GM18511 (cell line): Measurements from ENCODE around the gene TKFC.

Source experiments
- ATAC-seq: cut with Tn5 transposase; IDR thresholded peaks from one replicate; pipeline ENCODE4 v1.9.1; 2021; ENCODE audit warnings: mild to moderate bottlenecking, moderate library complexity; ENCODE audit not compliant: unreplicated experiment

TKFC gene

DNA sequence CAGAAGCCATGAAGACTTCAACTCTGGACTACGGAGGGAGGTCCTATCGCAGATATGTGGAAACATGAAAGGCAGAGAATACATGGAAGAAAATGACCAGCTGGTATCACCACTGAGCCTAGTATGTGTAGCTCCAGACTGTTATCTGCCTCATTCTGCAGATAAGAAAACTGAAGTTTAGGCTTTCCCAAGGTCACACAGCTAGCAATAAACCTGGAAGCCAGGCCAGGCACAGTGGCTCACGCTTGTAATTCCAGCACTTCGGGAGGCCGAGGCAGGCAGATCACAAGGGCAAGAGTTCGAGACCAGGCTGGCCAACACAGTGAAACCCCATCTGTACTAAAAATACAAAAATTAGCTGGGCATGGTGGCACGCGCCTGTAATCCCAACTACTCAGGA lies 22.3 kb upstream of the TKFC start:
- ATAC-seq, result no peak

DNA sequence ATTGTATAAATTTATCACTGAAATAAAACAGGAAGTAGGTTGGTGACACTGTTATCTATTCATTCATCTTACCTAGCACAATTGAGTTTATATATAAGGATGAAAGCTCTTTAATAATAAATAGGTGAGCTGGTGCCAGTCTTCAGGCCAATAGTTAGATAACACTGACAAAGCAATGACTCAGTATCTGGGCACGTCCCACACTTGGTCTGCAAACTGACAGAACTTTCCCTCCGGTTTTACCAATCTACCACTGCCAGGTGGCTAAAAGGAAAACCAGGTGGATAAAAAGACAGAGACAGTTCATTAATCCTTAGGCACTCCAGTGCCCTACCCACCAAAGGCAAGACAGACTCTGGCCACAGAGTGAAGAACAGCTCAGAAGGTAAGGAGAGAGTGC lies 17.8 kb upstream of the TKFC start:
- ATAC-seq, result no peak

DNA sequence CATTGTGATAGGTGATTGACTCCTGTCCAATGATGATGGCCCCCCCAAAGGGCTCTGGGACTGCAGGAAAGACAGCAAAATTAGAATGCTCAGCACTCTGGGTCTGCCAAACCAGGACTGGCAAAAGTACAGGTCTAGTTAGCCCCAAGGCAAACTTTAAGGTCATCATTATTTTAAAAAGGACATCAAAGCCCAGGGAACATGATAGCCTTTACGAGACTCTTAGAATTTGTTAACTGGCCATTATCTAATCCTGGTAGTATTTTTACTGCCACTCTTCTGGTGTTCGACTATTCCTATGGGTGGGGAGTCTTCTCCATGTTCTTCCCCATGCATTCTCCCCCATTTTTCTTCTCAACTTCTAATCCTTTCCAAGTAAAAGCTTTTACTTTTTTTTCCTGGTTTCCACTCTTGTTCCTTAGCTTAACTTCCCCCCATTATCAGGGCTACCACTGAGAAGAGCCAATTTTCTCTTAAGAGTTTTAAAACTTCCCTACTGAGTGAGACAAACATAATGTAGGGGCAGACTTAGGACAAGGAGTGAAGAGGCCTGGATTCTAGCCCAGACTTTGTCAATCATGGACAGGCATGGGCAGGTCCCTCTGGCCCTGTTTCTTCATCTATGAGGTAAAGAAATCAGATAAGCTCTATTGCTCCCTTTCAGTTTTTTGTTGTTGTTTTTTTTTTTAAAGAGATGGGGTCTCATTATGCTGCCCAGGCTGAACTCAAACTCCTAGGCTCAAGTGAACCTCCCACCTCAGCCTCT lies 7.2 kb upstream of the TKFC start:
- no peak for ATAC-seq

DNA sequence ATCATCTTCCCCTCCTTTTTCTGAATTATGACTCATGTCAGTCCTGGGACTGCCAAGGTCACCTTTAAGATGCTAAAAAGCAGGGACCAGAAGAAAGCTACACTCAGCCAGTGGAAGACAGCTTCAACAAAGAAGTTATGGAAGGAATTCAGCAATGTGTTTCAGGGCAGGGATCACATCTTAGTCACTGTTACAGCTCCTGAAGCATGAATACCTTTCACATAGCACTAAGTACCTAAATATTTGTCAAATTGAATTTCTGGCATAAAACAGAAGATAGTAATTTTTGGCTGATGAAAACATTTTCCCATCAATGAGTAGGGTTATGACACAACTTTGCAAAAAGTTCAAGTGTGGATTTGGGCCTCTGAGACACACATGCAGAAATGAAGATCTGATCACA lies 5.4 kb upstream of the TKFC start:
- ATAC-seq, result no peak

DNA sequence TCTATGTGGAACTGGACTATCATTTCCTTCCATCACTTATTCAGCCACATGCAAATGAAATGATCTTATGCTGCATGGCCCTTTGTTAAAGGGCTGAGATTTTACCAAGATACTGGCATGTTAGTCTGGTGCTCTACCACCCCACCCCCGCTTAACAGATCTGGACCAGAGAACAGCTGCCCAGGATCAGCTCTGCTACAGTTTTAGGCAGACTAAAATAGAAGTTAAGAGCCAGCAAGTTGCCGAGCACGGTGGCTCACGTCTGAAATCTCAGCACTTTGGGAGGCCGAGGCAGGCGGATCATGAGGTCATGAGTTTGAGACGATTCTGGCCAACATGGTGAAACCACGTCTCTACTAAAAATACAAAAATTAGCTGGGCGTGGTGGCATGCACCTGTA lies 4.7 kb upstream of the TKFC start:
- no peak for ATAC-seq

DNA sequence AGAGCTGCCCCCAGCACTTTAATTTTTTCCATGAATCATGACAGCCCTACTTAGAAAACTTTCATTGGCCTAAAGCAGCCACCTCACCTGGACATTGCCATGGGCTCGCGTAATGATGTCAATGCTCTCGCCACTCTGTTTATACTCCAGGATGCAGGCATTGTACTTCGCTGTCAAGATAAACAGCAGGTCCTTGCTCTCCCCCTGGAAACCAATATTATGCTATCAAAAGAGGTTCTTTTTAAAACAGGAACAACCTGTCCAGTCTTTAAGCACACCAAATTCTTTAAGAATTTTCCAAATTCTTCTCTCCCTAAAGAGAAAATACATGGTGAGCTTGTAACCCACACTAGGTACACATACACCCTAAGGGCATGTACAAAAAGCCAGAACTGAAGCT lies 3.2 kb upstream of the TKFC start:
- no peak for ATAC-seq

DNA sequence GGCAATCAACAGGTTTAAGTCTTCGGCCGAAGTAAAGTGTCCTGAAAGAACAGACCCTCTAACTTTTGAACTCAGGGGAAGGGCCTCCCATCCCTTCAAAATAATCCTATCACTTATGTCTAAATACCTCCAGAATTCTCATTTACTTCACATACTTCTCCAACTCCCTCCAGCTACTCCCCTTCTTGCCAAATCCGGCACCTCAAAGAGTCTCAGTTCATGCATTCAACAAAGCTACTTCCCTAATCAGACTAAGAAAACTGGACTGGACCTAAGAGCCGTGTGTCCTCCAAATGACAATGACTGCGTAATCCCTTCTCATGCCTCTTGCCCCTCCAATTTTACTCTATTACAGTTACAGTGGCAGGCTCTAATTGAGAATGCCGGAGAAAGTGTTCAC lies 1.4 kb upstream of the TKFC start:
- ATAC-seq, result no peak

DNA sequence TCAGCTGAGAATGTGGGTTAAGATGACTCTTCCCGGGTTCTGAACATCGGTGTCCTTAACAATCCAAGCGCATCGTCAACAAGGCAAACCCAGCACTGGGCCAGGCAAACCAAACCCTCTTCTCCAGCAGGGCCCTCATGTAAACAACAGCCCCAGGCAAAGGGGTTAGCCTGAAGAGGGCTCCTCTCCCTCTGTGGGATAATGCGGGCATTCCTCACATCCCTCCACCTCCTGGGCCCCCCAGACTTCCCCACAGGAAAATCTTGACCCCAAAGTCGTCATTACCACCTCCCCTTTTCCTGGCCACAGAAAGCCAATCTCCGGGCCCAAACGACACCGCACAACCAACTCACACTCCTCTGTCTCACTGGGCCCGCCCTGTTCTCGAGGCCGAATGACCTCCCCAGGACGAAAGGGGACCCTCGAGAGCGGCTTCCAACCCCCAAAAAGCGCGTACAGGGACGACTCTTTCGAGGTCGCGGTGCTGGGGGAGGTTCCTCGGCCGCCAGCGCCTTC lies 689 bp upstream of the TKFC start:
- no peak for ATAC-seq

DNA sequence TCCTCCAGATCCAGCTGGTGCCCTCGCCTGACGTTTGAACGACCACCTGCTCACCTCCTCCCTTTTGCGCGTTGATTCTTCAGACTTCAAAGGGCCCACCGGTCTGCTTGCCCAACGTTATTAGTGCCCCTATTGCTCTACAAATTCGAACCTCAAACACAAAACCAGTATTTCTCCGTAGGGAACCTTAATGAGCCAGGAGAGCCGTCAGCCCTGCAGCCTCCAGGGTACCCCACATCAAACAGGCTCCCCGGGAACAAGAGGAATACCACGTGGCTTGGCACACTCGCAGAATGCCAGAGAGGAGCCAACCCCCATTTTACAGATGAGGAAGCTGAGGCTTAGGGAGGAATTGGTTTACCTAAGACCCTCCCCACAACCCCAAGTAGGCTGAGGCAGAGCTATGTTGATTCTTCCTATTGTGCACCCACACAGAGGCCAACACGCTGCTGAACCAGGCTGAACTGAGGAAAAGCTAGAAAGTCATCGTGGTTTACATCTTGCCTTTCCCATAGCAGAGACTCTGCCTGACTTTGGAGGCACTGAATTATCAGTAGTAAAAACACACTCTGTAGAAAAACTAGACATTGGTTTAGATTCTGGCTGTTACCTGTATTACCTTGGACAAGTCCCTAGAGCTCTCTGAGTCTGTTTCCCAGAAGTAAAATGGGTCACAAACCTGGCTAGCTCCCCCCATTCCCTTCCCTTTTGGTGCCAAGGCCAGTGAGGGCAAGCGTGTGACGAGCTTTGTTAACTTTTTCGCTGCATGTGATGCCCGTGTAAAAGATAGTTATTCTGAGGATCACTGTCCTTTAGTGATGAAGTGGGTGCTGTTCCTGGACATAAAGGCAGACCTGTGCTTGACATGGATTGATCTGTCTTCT lies 764 bp downstream of the TKFC start:
- ATAC-seq, result peak; percentile 16

DNA sequence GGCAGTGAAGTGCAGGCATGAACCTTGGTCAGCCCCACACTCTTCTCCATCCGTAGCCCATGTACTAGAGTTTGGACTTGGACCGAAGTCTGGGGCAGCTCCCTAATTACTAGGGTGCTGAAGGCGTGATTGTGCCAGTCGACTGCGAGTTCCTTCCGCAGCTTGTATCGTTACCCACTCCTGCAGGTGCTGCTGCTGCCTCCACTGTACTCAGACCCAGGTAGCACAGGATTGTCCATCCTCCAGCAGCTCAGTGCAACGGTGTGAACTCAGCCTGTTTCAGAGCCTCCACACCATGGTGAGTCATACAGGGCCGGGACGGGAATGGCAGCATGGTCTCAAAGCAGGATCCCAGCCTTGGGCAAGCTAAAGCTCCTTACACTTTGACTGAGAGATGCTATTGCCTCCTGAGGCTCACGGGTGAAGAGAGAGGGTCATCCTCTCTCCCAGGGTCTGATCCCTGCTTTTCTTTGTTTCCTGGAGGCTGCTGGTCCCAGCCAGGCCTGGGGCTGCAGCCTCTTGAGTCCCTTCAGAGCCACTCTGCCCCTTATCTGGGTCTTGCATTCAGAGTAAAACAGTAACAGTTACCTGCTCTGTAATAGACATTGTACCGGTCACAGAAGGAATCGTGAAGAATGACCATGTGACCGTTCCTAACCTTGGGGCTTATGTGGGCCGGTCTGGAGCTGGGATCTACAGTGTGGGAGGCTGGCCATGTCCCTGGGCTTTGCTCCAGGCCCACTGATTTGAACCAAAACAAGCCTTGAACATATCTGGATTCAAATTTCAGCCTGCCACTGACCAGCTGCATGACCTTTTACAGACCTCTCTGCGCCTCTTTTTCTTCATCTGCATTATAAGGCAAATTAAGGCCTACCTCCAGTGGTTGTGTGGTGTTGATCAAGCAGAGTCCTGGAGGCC lies 1.7 kb downstream of the TKFC start:
- ATAC-seq, result no peak

DNA sequence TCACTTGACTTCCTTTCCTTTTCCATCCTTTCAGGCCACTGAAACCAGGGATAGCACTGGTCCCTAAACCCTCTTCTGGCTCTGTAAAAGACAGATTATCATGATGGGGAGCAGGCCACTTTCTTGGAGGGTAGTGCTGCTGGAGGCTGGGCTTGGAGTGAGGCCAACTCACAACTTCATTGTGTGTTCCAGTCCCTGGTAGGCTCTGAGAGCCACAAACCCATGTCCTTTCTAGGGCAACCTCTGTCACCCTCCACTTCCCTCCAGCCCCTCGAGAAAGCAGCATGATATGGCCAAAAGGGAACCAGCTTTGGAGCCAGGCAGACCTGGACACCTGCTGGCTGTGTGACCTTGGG lies 2.3 kb downstream of the TKFC start:
- ATAC-seq, result no peak

DNA sequence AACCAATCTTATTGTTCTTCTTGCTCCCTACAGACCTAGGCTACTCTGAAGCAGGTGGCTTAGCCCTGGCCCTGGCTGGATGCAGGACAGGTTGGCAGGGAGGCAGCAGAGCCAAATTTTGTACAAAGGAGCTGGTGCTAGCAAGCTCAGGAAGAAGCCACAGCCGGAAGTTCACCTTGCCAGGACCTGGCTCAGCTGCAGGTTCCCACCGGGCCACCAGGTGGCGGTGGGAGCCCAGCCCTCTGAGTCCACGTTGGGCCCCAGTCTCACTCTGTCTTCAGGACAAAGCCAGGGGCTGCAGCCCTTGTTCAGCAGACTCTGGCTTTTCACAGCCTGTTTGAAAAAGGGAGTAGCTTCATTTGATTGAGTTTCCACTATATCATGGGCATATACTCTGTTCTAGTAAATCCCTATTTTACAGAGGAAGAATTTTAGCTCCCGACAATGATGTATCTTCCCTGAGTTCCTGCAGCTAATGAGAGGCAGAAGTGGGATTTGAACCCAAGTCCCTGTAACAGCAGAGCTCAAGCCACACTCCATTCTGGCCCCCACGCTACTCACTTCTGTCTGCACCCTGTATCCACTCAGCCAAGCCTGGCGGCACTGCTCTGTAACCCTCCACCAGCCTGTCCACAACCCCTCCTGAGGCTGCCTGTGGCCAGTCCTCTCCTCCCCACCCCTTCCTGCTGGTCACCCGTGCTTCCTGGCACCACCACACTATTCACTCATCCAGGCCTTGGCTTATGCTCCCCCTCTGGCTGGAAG lies 3.3 kb downstream of the TKFC start:
- ATAC-seq, result peak; percentile 48

DNA sequence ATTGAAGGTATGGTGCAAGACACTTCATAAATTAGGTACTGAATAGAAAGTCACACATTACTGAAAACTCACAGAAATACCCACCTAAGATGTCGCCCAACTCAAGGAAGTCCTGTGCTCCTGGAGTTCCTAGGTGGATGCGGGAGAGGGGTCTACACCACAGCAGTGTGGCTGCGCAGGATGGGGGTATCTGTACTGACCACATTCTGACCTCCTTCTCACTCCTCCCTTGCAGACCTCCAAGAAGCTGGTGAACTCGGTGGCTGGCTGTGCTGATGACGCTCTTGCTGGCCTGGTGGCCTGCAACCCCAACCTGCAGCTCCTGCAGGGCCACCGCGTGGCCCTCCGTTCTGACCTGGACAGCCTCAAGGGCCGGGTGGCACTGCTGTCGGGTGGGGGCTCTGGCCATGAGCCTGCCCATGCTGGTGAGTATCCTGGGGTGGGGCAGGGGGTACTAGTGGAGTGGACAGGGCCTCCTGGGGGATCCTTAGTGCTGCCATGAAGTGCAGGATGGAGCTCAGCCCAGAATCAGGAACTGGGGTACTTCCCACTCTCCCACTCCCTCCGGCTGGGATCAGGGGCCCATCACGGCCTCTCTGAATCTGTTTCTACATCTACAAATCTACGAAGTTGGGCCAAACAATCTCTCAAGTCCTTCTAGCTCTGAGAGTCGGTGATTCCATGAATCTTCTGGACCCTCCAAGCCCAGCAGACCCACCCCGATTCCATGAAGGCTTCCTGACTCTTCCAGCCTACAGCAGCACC lies 4.9 kb downstream of the TKFC start:
- no peak for ATAC-seq

DNA sequence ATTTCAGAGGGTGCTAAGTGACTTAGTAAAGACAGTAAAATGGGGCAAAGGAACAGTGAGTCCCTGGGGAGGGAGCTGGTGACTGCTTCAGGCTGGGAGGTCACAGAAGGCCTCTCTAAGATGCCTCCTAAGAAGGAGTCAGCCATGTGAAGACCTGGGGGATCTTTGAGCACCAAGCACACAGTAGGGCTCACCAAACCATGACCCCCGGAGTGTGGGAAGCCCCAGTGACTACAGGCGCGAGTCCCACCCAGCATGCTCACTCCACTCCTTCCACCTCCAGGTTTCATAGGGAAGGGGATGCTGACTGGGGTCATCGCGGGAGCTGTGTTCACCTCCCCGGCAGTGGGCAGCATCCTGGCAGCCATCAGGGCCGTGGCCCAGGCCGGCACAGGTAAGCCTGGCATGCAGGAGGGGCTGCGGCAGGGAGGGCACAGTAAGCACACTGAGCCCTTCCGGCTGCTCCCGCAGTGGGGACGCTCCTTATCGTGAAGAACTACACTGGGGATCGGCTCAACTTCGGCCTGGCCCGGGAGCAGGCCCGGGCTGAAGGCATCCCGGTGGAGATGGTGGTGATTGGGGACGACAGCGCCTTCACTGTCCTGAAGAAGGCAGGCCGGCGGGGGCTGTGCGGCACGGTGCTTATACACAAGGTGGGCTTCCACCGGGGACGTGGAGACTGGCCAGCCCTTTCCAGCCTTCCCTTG lies 5.9 kb downstream of the TKFC start:
- ATAC-seq, result no peak

DNA sequence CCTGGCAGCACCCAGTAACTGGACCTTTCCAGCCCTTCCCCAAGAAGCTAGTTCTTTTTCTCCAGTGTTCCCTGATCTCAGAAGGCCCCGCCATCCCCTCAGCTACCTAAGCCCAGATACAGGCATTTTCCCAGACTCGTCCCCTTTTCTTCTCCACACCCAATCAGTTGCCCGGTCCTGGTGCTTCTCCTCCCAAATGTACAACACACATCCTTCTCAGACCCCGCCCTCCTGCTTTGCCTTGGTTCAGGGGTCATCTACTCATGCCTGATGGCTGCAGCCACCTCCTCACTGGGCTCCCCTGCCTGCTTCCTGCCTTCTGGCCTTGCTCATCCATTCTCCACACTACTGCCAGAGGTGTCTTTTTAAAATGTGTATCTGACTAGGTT lies 6.5 kb downstream of the TKFC start:
- no peak for ATAC-seq

DNA sequence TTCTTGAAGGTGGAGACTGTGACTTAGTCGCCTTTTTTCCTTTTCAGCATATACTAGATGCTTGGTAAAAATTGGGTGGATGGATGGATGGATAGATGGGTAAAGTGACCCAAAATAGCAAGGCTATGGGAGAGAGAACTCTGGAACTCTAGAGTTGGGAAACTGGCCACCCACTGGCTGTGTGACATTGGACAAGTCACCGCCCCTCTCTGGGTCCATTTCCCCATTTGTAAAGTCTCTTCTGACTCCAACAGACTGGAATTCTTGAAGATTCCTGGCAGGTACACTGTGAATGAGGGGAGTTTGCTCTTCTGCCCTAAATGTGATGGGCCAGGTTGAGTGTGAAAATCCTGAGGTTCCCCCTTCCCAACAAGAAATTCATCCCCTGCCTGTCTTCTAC lies 8.0 kb downstream of the TKFC start:
- ATAC-seq, result no peak

DNA sequence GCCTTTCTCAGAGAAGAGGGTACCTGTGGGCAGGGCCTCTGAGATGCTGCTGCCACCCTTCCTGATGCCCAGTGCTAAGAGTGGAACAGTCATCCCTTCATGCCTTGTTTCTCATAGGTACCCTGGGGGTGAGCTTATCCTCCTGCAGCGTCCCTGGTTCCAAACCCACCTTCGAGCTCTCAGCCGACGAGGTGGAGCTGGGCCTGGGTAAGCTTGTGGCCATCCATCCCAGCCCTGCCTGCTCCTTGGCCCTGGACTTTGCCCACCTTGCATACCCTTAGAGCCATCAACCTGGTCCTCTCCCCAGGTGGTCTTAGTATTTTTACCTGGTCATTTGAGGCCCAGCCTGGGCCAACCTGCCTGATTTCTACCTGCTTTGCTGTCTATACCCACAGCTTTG lies 8.7 kb downstream of the TKFC start:
- ATAC-seq, result no peak

DNA sequence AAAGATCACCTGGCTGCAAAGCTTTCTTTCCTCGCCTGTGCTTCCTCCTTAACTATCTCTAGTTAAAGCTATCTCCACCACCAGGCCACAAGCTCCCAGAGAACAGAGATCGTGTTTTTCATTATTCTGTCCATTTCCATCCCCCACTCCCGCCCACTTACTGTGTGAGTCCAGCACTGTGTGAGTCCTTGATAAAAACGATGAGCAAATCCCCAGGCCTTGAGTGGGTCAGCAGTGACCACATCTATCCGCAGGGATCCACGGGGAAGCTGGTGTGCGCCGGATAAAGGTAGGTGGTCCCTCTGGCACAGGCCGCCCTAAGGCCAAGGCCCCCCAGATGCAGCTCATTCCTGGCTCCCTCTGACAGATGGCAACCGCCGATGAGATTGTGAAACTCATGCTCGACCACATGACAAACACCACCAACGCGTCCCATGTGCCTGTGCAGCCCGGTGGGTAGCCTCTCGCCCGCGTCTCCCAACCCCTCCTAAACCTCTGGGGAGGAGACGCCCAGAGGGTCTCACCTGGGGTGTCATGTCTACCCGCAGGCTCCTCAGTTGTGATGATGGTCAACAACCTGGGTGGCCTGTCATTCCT lies 9.3 kb downstream of the TKFC start:
- no peak for ATAC-seq
